ENCODE results near the gene TBCK. TPM values are rescaled to one million over a fixed set of nuclear protein-coding genes. Genes with fewer than 3 reads are reported as not detected.

The TBCK gene
- total RNA-seq, 2 experiments from 2014 or later = 46.5 to 46.9 TPM

DNA sequence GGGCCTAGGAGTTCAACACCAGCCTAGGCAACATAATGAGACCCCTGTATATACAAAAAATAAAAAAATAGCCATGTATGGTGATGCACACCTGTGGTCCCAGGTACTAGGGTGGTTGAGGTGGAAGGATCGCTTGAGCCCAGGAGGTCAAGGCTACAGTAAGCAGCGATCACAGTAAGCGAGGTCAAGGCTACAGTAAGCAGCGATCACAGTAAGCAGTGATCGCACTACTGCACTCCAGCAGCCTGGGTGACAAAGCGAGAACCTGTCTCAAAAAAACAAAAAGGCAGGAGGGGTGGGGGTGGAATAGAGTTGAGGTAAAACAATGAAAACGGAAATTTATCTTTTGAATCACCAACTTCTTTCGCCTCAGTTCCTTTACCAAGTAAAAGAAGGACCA, 29.4 kb downstream of the TBCK start:
- Histone ChIP-seq H3K4me3 (ENCODE audit: low read depth, low read length, poor library complexity, severe bottlenecking) (no peak overlapping the region), H3K9me3 (ENCODE audit: low read length) (no peaks in the 10 kb centered on the region), H3K27ac (ENCODE audit: low read depth, low read length, poor library complexity, severe bottlenecking) (no peak overlapping the region), H3K9me2 (ENCODE audit: insufficient read depth, low read length) (no peaks in the 10 kb centered on the region), H2AFZ (ENCODE audit: low read length) (no peak overlapping the region), H4K20me1 (ENCODE audit: insufficient read depth, low read length) (no peaks in the 10 kb centered on the region), H3K4me1 (ENCODE audit: insufficient read depth, low read length, poor library complexity, severe bottlenecking) (peaks cover 23% of the 10 kb centered on the region), H3K36me3 (ENCODE audit: insufficient read depth, low read length) (peaks cover 12% of the 10 kb centered on the region), H3K4me2 (ENCODE audit: low read length) (no peak overlapping the region), H3K79me2 (ENCODE audit: insufficient read depth, low read depth, low read length) (peaks cover 4% of the 10 kb centered on the region; the same call in 1 of the 2 replicates)
- ChIA-PET CTCF (ENCODE audit: unreplicated experiment) (no interaction called here), POLR2A (interaction anchor here (0.7 to 1.0 kb wide), 2 partner anchors 29 to 111 kb away, joined by 4 read pairs; partner anchors contain the start of gene TBCK)
- TF ChIP-seq, protein P1, sequence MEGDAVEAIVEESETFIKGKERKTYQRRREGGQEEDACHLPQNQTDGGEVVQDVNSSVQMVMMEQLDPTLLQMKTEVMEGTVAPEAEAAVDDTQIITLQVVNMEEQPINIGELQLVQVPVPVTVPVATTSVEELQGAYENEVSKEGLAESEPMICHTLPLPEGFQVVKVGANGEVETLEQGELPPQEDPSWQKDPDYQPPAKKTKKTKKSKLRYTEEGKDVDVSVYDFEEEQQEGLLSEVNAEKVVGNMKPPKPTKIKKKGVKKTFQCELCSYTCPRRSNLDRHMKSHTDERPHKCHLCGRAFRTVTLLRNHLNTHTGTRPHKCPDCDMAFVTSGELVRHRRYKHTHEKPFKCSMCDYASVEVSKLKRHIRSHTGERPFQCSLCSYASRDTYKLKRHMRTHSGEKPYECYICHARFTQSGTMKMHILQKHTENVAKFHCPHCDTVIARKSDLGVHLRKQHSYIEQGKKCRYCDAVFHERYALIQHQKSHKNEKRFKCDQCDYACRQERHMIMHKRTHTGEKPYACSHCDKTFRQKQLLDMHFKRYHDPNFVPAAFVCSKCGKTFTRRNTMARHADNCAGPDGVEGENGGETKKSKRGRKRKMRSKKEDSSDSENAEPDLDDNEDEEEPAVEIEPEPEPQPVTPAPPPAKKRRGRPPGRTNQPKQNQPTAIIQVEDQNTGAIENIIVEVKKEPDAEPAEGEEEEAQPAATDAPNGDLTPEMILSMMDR (conservative IDR thresholded peaks at IDR 0.05; ENCODE audit: low read length) = no peak
- no TSS peak for BruUV-seq (replicated peaks)
- intact Hi-C loops (cut with micrococcal nuclease; ENCODE audit: unreplicated experiment) = no loop called here
- DNase-seq (ENCODE audit: low spot score) = no peak

DNA sequence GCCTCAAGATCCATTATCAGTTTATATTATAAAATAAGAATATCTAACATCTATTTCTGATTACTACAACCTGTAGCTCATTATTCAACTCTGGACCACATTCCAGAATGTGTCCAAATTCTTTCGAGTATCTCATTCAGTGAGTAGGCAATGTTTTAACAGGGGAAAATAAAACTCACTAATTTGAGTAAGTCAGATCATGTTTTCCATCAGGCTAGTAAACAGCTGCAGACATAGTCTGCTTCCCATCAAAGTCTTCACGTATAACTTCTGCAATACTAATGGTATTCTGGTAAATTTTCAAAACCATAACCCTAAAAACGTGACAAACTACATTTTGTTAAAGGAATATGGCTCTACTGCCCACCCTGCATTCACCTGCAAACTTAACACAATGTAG, 31.8 kb downstream of the TBCK start:
- no peak for DNase-seq (ENCODE audit: low spot score)
- CTCF ChIA-PET (ENCODE audit: unreplicated experiment) = no interaction called here

DNA sequence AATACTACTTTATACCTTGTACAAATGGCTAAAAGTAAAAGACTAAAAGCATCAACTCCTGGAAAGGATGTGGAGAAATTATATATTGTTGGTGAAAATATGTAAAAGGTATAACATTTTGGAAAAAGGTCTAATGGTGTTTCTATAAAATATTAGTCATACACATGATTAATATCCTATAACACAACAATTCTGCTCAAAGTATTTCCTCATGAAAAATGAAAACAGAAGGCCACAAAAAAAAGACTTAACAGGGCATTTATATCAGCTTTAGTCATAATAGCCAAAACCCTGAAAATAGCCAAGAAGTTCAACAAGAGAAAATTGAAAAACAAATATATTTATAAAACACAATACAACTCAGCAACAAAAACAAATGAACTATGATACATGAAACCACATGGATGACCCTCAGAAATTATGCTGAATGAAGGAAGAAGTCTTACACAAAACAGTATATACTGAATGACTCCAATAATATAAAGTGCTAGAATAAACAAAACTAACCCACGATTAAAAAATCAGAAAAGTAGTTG, 38.8 kb downstream of the TBCK start:
- Histone ChIP-seq H3K9me2 (ENCODE audit: insufficient read depth, low read length) (no peaks in the 10 kb centered on the region), H3K36me3 (ENCODE audit: insufficient read depth, low read length) (no peaks in the 10 kb centered on the region), H3K4me3 (ENCODE audit: low read depth, low read length, poor library complexity, severe bottlenecking) (no peak overlapping the region), H2AFZ (ENCODE audit: low read length) (no peak overlapping the region), H3K27ac (ENCODE audit: low read depth, low read length, poor library complexity, severe bottlenecking) (no peak overlapping the region), H3K79me2 (ENCODE audit: insufficient read depth, low read depth, low read length) (no peaks in the 10 kb centered on the region), H3K4me1 (ENCODE audit: insufficient read depth, low read length, poor library complexity, severe bottlenecking) (no peaks in the 10 kb centered on the region), H4K20me1 (ENCODE audit: insufficient read depth, low read length) (no peaks in the 10 kb centered on the region), H3K9me3 (ENCODE audit: low read length) (no peaks in the 10 kb centered on the region), H3K4me2 (ENCODE audit: low read length) (no peak overlapping the region)
- intact Hi-C loops (cut with micrococcal nuclease; ENCODE audit: unreplicated experiment) = no loop called here
- TF ChIP-seq, protein P1 (conservative IDR thresholded peaks at IDR 0.05; ENCODE audit: low read length) = no peak
- no peak for TF ChIP-seq EZH2phosphoT487 (IDR thresholded peaks at IDR 0.05; ENCODE audit: borderline replicate concordance, low read depth, low read length)
- ChIA-PET POLR2A (no interaction called here), CTCF (ENCODE audit: unreplicated experiment) (no interaction called here)
- BruUV-seq (replicated peaks) = no TSS peak
- no peak for DNase-seq (ENCODE audit: low spot score)

More for the DNA sequence above, 31.8 kb downstream of the TBCK start:
- no peak for TF ChIP-seq EZH2phosphoT487 (IDR thresholded peaks at IDR 0.05; ENCODE audit: borderline replicate concordance, low read depth, low read length)
- TF ChIP-seq, protein P1 (conservative IDR thresholded peaks at IDR 0.05; ENCODE audit: low read length) = no peak
- Histone ChIP-seq H4K20me1 (ENCODE audit: insufficient read depth, low read length) (no peaks in the 10 kb centered on the region), H3K4me3 (ENCODE audit: low read depth, low read length, poor library complexity, severe bottlenecking) (no peak overlapping the region), H3K4me1 (ENCODE audit: insufficient read depth, low read length, poor library complexity, severe bottlenecking) (peaks cover 23% of the 10 kb centered on the region), H3K27ac (ENCODE audit: low read depth, low read length, poor library complexity, severe bottlenecking) (no peak overlapping the region), H3K9me3 (ENCODE audit: low read length) (no peaks in the 10 kb centered on the region), H2AFZ (ENCODE audit: low read length) (no peak overlapping the region), H3K79me2 (ENCODE audit: insufficient read depth, low read depth, low read length) (peaks cover 4% of the 10 kb centered on the region; the same call in 1 of the 2 replicates), H3K36me3 (ENCODE audit: insufficient read depth, low read length) (peaks cover 9% of the 10 kb centered on the region), H3K9me2 (ENCODE audit: insufficient read depth, low read length) (no peaks in the 10 kb centered on the region), H3K4me2 (ENCODE audit: low read length) (no peak overlapping the region)
- POLR2A ChIA-PET = no interaction called here
- BruUV-seq (replicated peaks) = no TSS peak
- intact Hi-C loops (cut with micrococcal nuclease; ENCODE audit: unreplicated experiment) = no loop called here

Data from OCI-LY7 (cell line).